ENCODE measurements around the gene COL5A3. TPM values are rescaled to one million over a fixed set of nuclear protein-coding genes. Genes with fewer than 3 reads are reported as not detected.

COL5A3 gene
- polyA plus RNA-seq, 1 donor from 2014 or later, result 0.11 TPM

- Histone ChIP-seq H3K9me2 (ENCODE audit: insufficient read depth, low read length) (no peaks in the 10 kb centered on the region), H3K27ac (ENCODE audit: low read length) (no peak overlapping the region), H3K4me3 (ENCODE audit: low read length) (no peak overlapping the region), H3K27me3 (ENCODE audit: insufficient read depth, low read depth, low read length) (no peaks in the 10 kb centered on the region), H2AFZ (ENCODE audit: low read depth, low read length) (no peak overlapping the region), H4K20me1 (ENCODE audit: insufficient read depth) (no peaks in the 10 kb centered on the region), H3K79me2 (replicated peaks; ENCODE audit: insufficient read depth, low read length) (no peaks in the 10 kb centered on the region), H3K4me2 (ENCODE audit: low read length) (no peak overlapping the region), H3F3A (ENCODE audit: insufficient read depth, low read length, poor library complexity, severe bottlenecking) (no peaks in the 10 kb centered on the region), H3K9ac (ENCODE audit: low read length) (no peak overlapping the region), H3K9me3 (ENCODE audit: low read length) (peaks cover 13% of the 10 kb centered on the region), H3K36me3 (ENCODE audit: insufficient read depth, low read length) (no peaks in the 10 kb centered on the region)
- no peak for TF ChIP-seq EZH2 (IDR thresholded peaks at IDR 0.05; ENCODE audit: borderline replicate concordance, insufficient read depth, low read length, poor library complexity, severe bottlenecking)
- no peak for TF ChIP-seq CTCF (IDR thresholded peaks at IDR 0.05; ENCODE audit: poor library complexity, severe bottlenecking)
- TF ChIP-seq REST (IDR thresholded peaks at IDR 0.05; ENCODE audit: borderline replicate concordance), result no peak
- TF ChIP-seq TAF1 (IDR thresholded peaks at IDR 0.05; ENCODE audit: low read depth), result no peak
- no peak for TF ChIP-seq SMC3 (conservative IDR thresholded peaks at IDR 0.05; ENCODE audit: poor library complexity)
- TF ChIP-seq MXI1 (conservative IDR thresholded peaks at IDR 0.05; ENCODE audit: poor library complexity, severe bottlenecking), result no peak
- TF ChIP-seq POLR2AphosphoS5 (IDR thresholded peaks at IDR 0.05), result no peak
- TF ChIP-seq RAD21 (conservative IDR thresholded peaks at IDR 0.05), result no peak
- TF ChIP-seq EP300 (conservative IDR thresholded peaks at IDR 0.05; ENCODE audit: poor library complexity, severe bottlenecking), result no peak
Measured at GRCh38 chr19:10044390-10044789, 34.1 kb upstream of the COL5A3 start.

- no peak overlapping the region for H3K4me2 ChIP-seq (ENCODE audit: low read length)
- no peak overlapping the region for H3K9ac ChIP-seq (ENCODE audit: low read length)
- H3K9me2 ChIP-seq (ENCODE audit: insufficient read depth, low read length), result no peaks in the 10 kb centered on the region
- no peaks in the 10 kb centered on the region for H3K27me3 ChIP-seq (ENCODE audit: insufficient read depth, low read depth, low read length)
- no peaks in the 10 kb centered on the region for H3K36me3 ChIP-seq (ENCODE audit: insufficient read depth, low read length)
- H4K20me1 ChIP-seq (ENCODE audit: insufficient read depth), result no peaks in the 10 kb centered on the region
- no peaks in the 10 kb centered on the region for H3K79me2 ChIP-seq (replicated peaks; ENCODE audit: insufficient read depth, low read length)
- TF ChIP-seq MXI1 (conservative IDR thresholded peaks at IDR 0.05; ENCODE audit: poor library complexity, severe bottlenecking) (no peak), CTCF (IDR thresholded peaks at IDR 0.05; ENCODE audit: poor library complexity, severe bottlenecking) (no peak), POLR2AphosphoS5 (IDR thresholded peaks at IDR 0.05) (no peak), RAD21 (conservative IDR thresholded peaks at IDR 0.05) (no peak), EP300 (conservative IDR thresholded peaks at IDR 0.05; ENCODE audit: poor library complexity, severe bottlenecking) (no peak), REST (IDR thresholded peaks at IDR 0.05; ENCODE audit: borderline replicate concordance) (no peak), EZH2 (IDR thresholded peaks at IDR 0.05; ENCODE audit: borderline replicate concordance, insufficient read depth, low read length, poor library complexity, severe bottlenecking) (no peak), SMC3 (conservative IDR thresholded peaks at IDR 0.05; ENCODE audit: poor library complexity) (no peak), TAF1 (IDR thresholded peaks at IDR 0.05; ENCODE audit: low read depth) (no peak)
- no peaks in the 10 kb centered on the region for H3F3A ChIP-seq (ENCODE audit: insufficient read depth, low read length, poor library complexity, severe bottlenecking)
- no peak overlapping the region for H3K4me3 ChIP-seq (ENCODE audit: low read length)
- H3K27ac ChIP-seq (ENCODE audit: low read length), result no peak overlapping the region
- no peak overlapping the region for H2AFZ ChIP-seq (ENCODE audit: low read depth, low read length)
- peaks cover 13% of the 10 kb centered on the region for H3K9me3 ChIP-seq (ENCODE audit: low read length)
Measured at GRCh38 chr19:10043286-10043927, 33.1 kb upstream of the COL5A3 start.

Measured in neural cell (in vitro differentiated cells).